GM18511 (cell line): Measurements from ENCODE around the gene ABCF3.
A peak's percentile ranks its signal among the peaks of the same experiment; 100 is the strongest.

Experiments
- ATAC-seq: cut with Tn5 transposase; IDR thresholded peaks from one replicate; pipeline ENCODE4 v1.9.1; 2021; ENCODE audit warnings: mild to moderate bottlenecking, moderate library complexity; ENCODE audit not compliant: unreplicated experiment

The ABCF3 gene

DNA sequence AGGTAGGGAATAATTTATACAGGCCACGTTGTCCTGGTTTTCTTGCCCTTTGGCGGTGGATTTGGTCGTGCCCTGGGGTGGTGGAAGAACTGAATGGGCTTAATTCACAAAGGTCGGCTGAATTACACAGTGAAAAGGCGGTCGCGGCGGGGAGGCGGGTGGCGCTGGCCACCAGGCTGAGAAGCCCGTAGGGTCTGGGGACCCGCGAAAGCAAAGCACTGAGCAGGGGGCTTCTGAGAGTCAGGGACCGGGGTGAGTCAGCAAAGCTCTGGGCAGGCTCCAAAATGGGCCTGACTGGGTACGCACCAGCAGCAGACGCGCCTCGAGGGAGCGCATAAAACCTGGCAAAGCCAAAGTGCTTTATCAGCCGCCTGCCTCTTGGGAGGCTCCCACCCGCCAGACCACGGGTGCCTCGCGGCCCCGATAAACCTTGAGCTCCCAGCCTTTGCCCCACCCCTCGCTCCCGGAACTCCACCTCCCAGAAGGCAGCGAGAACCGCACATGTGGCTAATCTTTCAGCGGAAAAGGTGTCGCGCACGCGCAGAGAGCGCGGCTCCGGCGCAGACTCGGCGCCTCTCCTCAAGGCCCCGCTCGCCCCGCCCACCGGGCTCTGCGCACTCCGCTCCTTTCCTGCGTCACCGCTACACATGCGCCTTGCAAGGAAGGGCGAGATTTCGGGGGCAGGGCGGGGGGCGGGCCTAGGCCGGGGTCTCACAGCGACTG lies 377 bp upstream of the ABCF3 start:
- ATAC-seq = peak; percentile 94

GRCh38 chr3:184186902-184187207 lies 856 bp downstream of the ABCF3 start:
- no peak for ATAC-seq

DNA sequence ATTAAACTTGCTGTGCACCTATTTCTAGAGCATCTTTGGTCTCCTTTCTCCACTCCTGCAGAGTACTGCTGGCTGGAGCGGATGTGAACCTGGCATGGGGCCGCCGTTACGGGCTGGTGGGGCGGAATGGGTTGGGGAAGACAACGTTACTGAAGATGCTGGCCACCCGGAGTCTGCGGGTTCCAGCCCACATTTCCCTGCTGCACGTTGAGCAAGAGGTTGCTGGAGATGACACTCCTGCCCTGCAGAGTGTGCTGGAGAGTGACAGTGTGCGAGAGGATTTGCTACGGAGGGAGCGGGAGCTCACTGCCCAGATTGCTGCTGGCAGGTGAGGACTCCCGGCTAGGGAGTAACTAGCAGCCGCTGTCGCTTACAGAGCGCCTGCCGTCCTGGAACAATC lies 2.1 kb downstream of the ABCF3 start:
- ATAC-seq = no peak

GRCh38 chr3:184189421-184189820 lies 3.4 kb downstream of the ABCF3 start:
- no peak for ATAC-seq

DNA sequence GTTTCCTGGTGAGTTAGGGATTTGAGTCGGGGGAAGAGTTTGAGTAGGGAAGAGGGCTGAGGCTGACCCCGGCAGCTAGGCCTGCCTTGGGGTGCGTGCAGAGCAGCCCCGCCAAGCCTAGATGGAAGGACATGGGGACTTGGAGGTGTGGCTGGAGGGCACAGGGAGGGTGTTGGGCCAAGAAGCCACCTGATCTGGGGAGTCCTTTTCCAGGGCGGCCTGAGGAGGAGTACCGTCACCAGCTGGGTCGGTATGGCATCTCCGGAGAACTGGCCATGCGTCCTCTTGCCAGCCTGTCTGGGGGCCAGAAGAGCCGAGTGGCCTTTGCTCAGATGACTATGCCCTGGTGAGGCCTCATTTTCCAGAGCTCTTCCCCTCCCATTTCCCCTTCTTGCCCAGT lies 6.9 kb downstream of the ABCF3 start:
- no peak for ATAC-seq

- ATAC-seq = no peak
Observed at GRCh38 chr3:184193991-184194539, 8.1 kb downstream of the ABCF3 start.

DNA sequence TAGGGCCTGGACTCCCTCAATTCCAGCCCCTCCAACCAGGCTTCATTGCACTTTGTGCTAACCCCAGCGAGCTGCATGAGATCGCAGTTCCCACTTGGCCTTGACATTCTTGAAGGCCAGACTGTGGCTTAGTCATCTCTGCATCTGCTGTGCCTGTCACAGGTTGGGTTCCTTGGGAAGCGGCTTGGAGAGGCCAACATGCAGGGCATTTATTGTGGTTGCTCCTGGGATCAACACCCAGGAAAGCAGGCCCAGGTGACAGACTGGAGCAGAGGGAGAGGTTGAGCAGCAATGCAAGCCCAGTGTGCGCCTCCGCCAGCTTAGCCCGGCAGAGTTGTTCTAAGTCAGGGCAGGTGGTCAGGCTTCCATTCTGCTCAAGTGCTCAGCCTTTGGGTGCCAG lies 10.5 kb downstream of the ABCF3 start:
- ATAC-seq = no peak

- ATAC-seq = no peak
Observed at GRCh38 chr3:184198509-184198908, 12.5 kb downstream of the ABCF3 start.

- ATAC-seq = no peak
Observed at GRCh38 chr3:184200825-184201224, 14.8 kb downstream of the ABCF3 start.

DNA sequence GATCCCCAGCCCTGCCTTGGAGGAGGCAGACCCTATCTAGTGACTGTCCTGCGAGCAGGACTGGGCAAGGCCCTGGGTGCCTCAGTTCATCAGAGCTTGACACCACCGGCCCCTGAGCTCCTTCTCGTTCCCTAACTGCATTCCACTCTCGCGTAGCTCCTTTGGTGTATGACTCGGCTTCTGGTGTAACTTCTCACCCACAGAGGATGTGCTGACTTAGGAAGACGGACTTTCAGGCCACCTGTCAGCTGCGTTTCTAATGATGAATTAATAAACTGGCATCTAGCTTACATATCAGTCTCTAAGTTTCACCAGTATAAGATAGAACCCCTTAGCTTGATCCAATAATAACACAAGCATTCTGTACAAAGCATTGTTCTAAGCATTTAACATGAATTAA lies 17.5 kb downstream of the ABCF3 start:
- no peak for ATAC-seq

GRCh38 chr3:184209146-184209923 lies 23.3 kb downstream of the ABCF3 start:
- no peak for ATAC-seq

- no peak for ATAC-seq
Observed at GRCh38 chr3:184211297-184211696, 25.3 kb downstream of the ABCF3 start.

GRCh38 chr3:184211718-184212117 lies 25.7 kb downstream of the ABCF3 start:
- no peak for ATAC-seq

DNA sequence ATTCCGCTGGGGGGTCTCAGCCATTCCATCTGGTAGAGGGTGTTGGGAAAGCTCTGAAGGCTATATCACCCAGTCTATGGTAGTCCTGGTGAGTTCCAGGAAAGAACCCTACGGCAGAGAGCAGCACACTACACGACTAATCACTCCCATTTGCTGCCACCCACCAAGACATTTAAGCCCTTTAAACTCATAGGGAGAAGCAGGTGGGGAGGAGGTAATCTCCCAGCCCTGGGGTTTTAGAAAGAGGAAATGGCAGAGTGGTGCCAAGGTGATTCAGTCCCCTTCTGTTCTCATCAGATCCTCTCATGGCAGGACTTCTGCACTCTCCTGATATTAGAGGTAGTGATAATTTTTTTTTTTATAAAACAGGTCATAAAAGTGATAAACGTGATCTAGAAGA lies 32.8 kb downstream of the ABCF3 start:
- no peak for ATAC-seq

GRCh38 chr3:184222521-184222920 lies 36.5 kb downstream of the ABCF3 start:
- no peak for ATAC-seq

DNA sequence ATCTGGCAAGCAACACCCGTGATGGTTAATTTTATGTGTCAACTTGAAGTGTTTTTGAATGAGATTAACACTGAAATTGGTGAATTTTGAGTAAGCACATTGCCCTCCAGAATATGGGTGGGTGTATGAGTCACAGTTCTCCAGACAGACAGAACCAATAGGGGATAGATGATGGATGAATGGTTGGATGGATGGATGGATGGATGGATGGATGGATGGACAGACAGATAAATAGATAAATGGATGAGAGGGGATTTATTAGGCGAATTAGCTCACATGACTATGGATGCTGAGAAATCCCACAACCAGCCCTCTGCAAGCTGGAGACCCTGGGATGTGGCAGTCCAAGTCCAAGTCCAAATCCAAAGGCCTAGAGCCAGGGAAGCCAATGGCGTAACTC lies 37.9 kb downstream of the ABCF3 start:
- no peak for ATAC-seq

DNA sequence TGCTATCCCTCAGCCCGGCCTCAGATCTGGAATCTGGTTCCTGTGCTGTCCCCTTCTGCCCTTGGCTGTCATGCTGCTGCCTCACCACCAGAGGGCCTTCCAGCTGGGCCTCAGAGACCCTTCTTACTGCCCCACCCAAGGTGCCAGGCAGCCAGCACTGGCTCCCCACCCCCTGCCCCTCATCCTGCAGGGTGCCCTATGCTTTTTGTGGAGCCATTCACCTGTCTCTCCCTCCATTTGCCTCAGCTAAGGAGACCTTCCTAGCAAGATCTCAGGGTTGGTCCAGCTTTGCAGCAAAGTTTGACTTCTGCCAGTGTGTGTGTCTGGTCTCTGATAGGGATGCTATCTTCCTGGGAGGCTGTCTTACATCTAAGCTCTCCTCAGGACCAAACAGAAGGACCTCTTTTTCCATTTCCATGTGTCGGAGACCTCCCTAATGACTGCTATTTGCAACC lies 41.5 kb downstream of the ABCF3 start:
- peak; percentile 50 for ATAC-seq

- no peak for ATAC-seq
Observed at GRCh38 chr3:184228376-184229137, 42.6 kb downstream of the ABCF3 start.

GRCh38 chr3:184229394-184230080 lies 43.5 kb downstream of the ABCF3 start, which contains the start of gene VWA5B2:
Gene VWA5B2 (plus strand): TSS chr3:184229585. CDS start chr3:184230529, 944 bp downstream.
- ATAC-seq = peak; percentile 82

DNA sequence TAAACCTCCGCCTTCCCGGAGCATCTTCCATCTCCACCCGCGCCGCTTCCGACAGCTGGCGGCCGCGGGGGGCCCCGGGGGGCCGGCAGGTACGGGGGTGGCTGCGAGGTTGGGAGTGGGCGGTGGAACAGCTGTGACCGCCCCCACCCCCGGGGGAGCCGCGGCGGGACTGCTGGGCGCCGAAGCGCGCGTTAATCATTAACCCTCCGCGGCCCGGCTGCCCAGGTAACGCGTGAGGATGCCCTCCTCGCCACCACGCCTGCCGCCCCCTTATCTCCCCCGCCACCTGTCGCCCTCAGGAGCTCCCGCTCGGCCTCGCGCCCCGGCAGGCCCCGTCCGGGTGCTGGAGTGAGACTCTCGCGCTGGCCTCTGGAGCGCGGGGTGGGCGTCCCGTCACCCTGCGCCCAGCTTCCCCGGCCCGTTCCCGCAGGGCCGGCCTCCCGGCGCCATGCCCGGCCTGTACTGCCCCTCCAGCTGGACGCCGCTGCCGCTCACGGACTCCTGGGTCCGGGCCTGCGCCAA lies 44.1 kb downstream of the ABCF3 start:
- ATAC-seq = peak; percentile 39
